ENCODE results near the gene MARK3. TPM values are rescaled to one million over a fixed set of nuclear protein-coding genes. Genes with fewer than 3 reads are reported as not detected.

MARK3 gene
- total and polyA plus RNA-seq, 2 donors (not counting 1 experiment from before 2014, with no cell fraction given), result 73.0 to 142 TPM

- POLR2A ChIA-PET, result no interaction called here
- H3K9me3 Mint-ChIP-seq (ENCODE audit: insufficient read depth), result no peaks in the 10 kb centered on the region
These were observed 48.8 kb downstream of the MARK3 start for GRCh38 chr14:103433916-103434563.

More at GRCh38 chr14:103433916-103434563, 48.8 kb downstream of the MARK3 start:
- DNase-seq (no peak), ATAC-seq (ENCODE audit: low read depth) (no peak)
- Histone ChIP-seq H4K20me1 (ENCODE audit: control insufficient read depth, insufficient read depth, low read length, poor library complexity, severe bottlenecking) (peaks cover 59% of the 10 kb centered on the region), H3K4me1 (ENCODE audit: control insufficient read depth in 2 of 2, insufficient read depth in 2 of 2, low read length in 2 of 2) (peaks cover 4 to 5% of the 10 kb centered on the region in 2 donors), H3K9ac (ENCODE audit: low read length) (no peak overlapping the region), H3K4me3 (ENCODE audit: control extremely low read depth in 1 of 5, extremely low read depth in 1 of 5, insufficient read depth in 1 of 5, low read depth in 2 of 5, low read length in 4 of 5) (no peak overlapping the region), H3K79me2 (ENCODE audit: control insufficient read depth, insufficient read depth, low read length) (peaks cover 85% of the 10 kb centered on the region), H3K27me3 (replicated peaks in 1 of 4; ENCODE audit: control extremely low read depth in 1 of 4, control insufficient read depth in 3 of 4, insufficient read depth in 4 of 4, low read length in 3 of 4) (no peaks in the 10 kb centered on the region), H3K36me3 (replicated peaks in 1 of 2; ENCODE audit: control extremely low read depth in 1 of 2, control insufficient read depth in 1 of 2, extremely low read depth in 1 of 2, insufficient read depth in 2 of 2, low read length in 1 of 2) (peaks cover 2 to 28% of the 10 kb centered on the region in 2 experiments), H2AFZ (ENCODE audit: insufficient read depth, low read depth, low read length, poor library complexity, severe bottlenecking) (no peak overlapping the region), H3K9me3 (ENCODE audit: control extremely low read depth in 1 of 3, control insufficient read depth in 2 of 3, insufficient read depth in 1 of 3, low read length in 2 of 3) (no peaks in the 10 kb centered on the region), H3K27ac (ENCODE audit: low read length in 2 of 2) (no peak overlapping the region), H3K4me2 (replicated peaks; ENCODE audit: low read depth, low read length, poor library complexity, severe bottlenecking) (no peak overlapping the region)
- WGBS (ENCODE audit: insufficient coverage), result 90% methylated on average over 8 of the region's 10 CpGs
- no peak overlapping the region for H3K4me3 Mint-ChIP-seq
- TF ChIP-seq EZH2 (IDR thresholded peaks at IDR 0.05; ENCODE audit: borderline replicate concordance, insufficient read depth, low read depth, low read length, poor library complexity, severe bottlenecking), result no peak
- no peak for TF ChIP-seq CTCF (IDR thresholded peaks at IDR 0.05)
- H3K27me3 Mint-ChIP-seq, result no peaks in the 10 kb centered on the region
- intact Hi-C loops (cut with micrococcal nuclease), result no loop called here
- H3K27ac Mint-ChIP-seq, result no peak overlapping the region
- CTCF ChIA-PET, result no interaction called here
- peaks cover 26% of the 10 kb centered on the region for H3K4me1 Mint-ChIP-seq

Data from B cell (primary cell).